WTC11 (cell line): Measurements from ENCODE around the gene CHRM2. TPM values are rescaled to one million over a fixed set of nuclear protein-coding genes. Genes with fewer than 3 reads are reported as not detected.

Source experiments
- ATAC-seq: fragments of 200-7000 bp; cut with Tn5 transposase; 2 replicates; pipeline ENCODE4 v1.10.0; 2021; ENCODE audit warnings: mild to moderate bottlenecking, moderate library complexity
- CTCF ChIA-PET: fragments of 300-600 bp; sonication (Branson Sonifier 250); formaldehyde crosslinking; loops from one replicate; lab custom pipeline; 2021; ENCODE audit warnings: antibody characterized with exemption; lab: Charles Lee
- POLR2A ChIA-PET: fragments of 350-600 bp; sonication (Branson Sonifier 250); formaldehyde crosslinking; loops from one replicate; lab custom pipeline; 2021; ENCODE audit warnings: antibody characterized with exemption; lab: Charles Lee
- DNase-seq: peaks from one replicate; pipeline ENCODE4 v3.0.0; 2021; ENCODE audit warnings: low spot score
- H3K27ac Mint-ChIP-seq: 2 replicates; pipeline ENCODE4 v1.8.0; 2021; ENCODE audit warnings: mixed read lengths
- H3K27me3 Mint-ChIP-seq: 2 replicates; pipeline ENCODE4 v1.8.0; 2021; ENCODE audit warnings: low read depth, mild to moderate bottlenecking, moderate library complexity, mixed read lengths
- H3K36me3 Mint-ChIP-seq: 2 replicates; pipeline ENCODE4 v1.8.0; 2021; ENCODE audit warnings: mixed read lengths
- H3K4me1 Mint-ChIP-seq: 2 replicates; pipeline ENCODE4 v1.8.0; 2022; ENCODE audit warnings: mixed read lengths
- H3K4me3 Mint-ChIP-seq: 2 replicates; pipeline ENCODE4 v1.8.0; 2021; ENCODE audit warnings: mild to moderate bottlenecking, moderate library complexity, mixed read lengths
- H3K9me3 Mint-ChIP-seq: 2 replicates; pipeline ENCODE4 v1.8.0; 2021; ENCODE audit warnings: mixed read lengths
- E2F1 ChIP-seq: sonication (generic); formaldehyde crosslinking; IDR thresholded peaks from 2 replicates; pipeline ENCODE4 v1.8.0; 2022; ENCODE audit warnings: mild to moderate bottlenecking, missing genetic modification reagents
- ELF4 ChIP-seq: sonication (generic); formaldehyde crosslinking; IDR thresholded peaks from 2 replicates; pipeline ENCODE4 v1.8.1; 2022; ENCODE audit warnings: low read depth, mild to moderate bottlenecking, moderate library complexity, missing genetic modification reagents
- GRHL2 ChIP-seq: fragments of 250-450 bp; sonication (Bioruptor Pico); IDR thresholded peaks from 2 replicates; pipeline ENCODE4 v1.8.0; 2022; ENCODE audit warnings: mild to moderate bottlenecking, moderate library complexity; ENCODE audit not compliant: insufficient replicate concordance, severe bottlenecking
- JUN ChIP-seq: sonication (generic); formaldehyde crosslinking; IDR thresholded peaks from 2 replicates; pipeline ENCODE4 v1.8.0; 2023; ENCODE audit warnings: mild to moderate bottlenecking, missing genetic modification reagents
- MLX ChIP-seq: sonication (generic); formaldehyde crosslinking; IDR thresholded peaks from 2 replicates; pipeline ENCODE4 v1.8.1; 2023; ENCODE audit warnings: mild to moderate bottlenecking, missing genetic modification reagents, moderate library complexity
- NR1H2 ChIP-seq: sonication (generic); formaldehyde crosslinking; IDR thresholded peaks from 2 replicates; pipeline ENCODE4 v1.9.0; 2021; ENCODE audit warnings: mild to moderate bottlenecking, moderate library complexity, missing genetic modification reagents
- PRRX2 ChIP-seq: fragments of 250-450 bp; sonication (Bioruptor Pico); IDR thresholded peaks from 2 replicates; pipeline ENCODE4 v1.8.0; 2021; ENCODE audit warnings: mild to moderate bottlenecking
- SP1 ChIP-seq: sonication (generic); formaldehyde crosslinking; conservative IDR thresholded peaks from 2 replicates; pipeline ENCODE4 v1.8.1; 2022; ENCODE audit warnings: missing genetic modification reagents
- ZNF138 ChIP-seq: sonication (generic); formaldehyde crosslinking; conservative IDR thresholded peaks from 2 replicates; pipeline ENCODE4 v1.8.1; 2022; ENCODE audit warnings: mild to moderate bottlenecking, moderate library complexity, missing genetic modification reagents
- ZNF396 ChIP-seq: fragments of 250-450 bp; sonication (Bioruptor Pico); IDR thresholded peaks from 2 replicates; pipeline ENCODE4 v1.8.0; 2021; ENCODE audit warnings: mild to moderate bottlenecking, moderate library complexity, borderline replicate concordance
- ZNF532 ChIP-seq: fragments of 250-450 bp; sonication (Bioruptor Pico); IDR thresholded peaks from 2 replicates; pipeline ENCODE4 v1.9.0; 2021; ENCODE audit warnings: mild to moderate bottlenecking, borderline replicate concordance
- total RNA-seq: library from RNA; stranded (reverse); gene quantifications from 3 replicates; pipeline ENCODE4 v1.2.3, GENCODE V29; 2021
- TF ChIP-seq, protein P1 (sequence below): fragments of 250-450 bp; sonication (Bioruptor Pico); IDR thresholded peaks from 2 replicates; pipeline ENCODE4 v1.9.0; 2021; ENCODE audit warnings: moderate library complexity, mild to moderate bottlenecking, inconsistent platforms, borderline replicate concordance
- TF ChIP-seq, protein P2 (sequence below): sonication (generic); formaldehyde crosslinking; conservative IDR thresholded peaks from 2 replicates; pipeline ENCODE4 v1.8.1; 2023; ENCODE audit warnings: mild to moderate bottlenecking, low read depth, missing genetic modification reagents, moderate library complexity
- TF ChIP-seq, protein P3 (sequence below): sonication (generic); formaldehyde crosslinking; IDR thresholded peaks from 2 replicates; pipeline ENCODE4 v1.8.0; 2023; ENCODE audit warnings: missing genetic modification reagents, mild to moderate bottlenecking, borderline replicate concordance
- TF ChIP-seq, protein P4 (sequence below): sonication (generic); formaldehyde crosslinking; IDR thresholded peaks from 2 replicates; pipeline ENCODE4 v1.8.0; 2022; ENCODE audit warnings: missing genetic modification reagents

Gene CHRM2
- total RNA-seq, 1 experiment from 2014 or later, result 0.15 TPM

GRCh38 chr7:136942401-136942800 lies 73.9 kb downstream of the CHRM2 start:
- H3K27ac Mint-ChIP-seq, result no peak overlapping the region
- H3K36me3 Mint-ChIP-seq, result no peaks in the 10 kb centered on the region
- no peak for DNase-seq
- no peak overlapping the region for H3K4me3 Mint-ChIP-seq
- H3K27me3 Mint-ChIP-seq, result no peaks in the 10 kb centered on the region
- ChIA-PET CTCF (interaction anchor here (1.1 kb wide), 1 partner anchor 68 kb away, joined by 3 read pairs; no protein-coding TSS in a partner anchor), POLR2A (no interaction called here)
- ATAC-seq, result no peak
- TF ChIP-seq, protein P1, sequence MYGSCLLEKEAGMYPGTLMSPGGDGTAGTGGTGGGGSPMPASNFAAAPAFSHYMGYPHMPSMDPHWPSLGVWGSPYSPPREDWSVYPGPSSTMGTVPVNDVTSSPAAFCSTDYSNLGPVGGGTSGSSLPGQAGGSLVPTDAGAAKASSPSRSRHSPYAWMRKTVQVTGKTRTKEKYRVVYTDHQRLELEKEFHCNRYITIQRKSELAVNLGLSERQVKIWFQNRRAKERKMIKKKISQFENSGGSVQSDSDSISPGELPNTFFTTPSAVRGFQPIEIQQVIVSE (CRISPR knock-in tag), result no peak
- TF ChIP-seq MLX (CRISPR knock-in tag), result no peak
- TF ChIP-seq E2F1, result no peak
- TF ChIP-seq, protein P2, sequence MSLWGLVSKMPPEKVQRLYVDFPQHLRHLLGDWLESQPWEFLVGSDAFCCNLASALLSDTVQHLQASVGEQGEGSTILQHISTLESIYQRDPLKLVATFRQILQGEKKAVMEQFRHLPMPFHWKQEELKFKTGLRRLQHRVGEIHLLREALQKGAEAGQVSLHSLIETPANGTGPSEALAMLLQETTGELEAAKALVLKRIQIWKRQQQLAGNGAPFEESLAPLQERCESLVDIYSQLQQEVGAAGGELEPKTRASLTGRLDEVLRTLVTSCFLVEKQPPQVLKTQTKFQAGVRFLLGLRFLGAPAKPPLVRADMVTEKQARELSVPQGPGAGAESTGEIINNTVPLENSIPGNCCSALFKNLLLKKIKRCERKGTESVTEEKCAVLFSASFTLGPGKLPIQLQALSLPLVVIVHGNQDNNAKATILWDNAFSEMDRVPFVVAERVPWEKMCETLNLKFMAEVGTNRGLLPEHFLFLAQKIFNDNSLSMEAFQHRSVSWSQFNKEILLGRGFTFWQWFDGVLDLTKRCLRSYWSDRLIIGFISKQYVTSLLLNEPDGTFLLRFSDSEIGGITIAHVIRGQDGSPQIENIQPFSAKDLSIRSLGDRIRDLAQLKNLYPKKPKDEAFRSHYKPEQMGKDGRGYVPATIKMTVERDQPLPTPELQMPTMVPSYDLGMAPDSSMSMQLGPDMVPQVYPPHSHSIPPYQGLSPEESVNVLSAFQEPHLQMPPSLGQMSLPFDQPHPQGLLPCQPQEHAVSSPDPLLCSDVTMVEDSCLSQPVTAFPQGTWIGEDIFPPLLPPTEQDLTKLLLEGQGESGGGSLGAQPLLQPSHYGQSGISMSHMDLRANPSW (CRISPR knock-in tag), result no peak
- no peak for TF ChIP-seq NR1H2 (CRISPR knock-in tag)
- no peak for TF ChIP-seq JUN
- TF ChIP-seq, protein P3, sequence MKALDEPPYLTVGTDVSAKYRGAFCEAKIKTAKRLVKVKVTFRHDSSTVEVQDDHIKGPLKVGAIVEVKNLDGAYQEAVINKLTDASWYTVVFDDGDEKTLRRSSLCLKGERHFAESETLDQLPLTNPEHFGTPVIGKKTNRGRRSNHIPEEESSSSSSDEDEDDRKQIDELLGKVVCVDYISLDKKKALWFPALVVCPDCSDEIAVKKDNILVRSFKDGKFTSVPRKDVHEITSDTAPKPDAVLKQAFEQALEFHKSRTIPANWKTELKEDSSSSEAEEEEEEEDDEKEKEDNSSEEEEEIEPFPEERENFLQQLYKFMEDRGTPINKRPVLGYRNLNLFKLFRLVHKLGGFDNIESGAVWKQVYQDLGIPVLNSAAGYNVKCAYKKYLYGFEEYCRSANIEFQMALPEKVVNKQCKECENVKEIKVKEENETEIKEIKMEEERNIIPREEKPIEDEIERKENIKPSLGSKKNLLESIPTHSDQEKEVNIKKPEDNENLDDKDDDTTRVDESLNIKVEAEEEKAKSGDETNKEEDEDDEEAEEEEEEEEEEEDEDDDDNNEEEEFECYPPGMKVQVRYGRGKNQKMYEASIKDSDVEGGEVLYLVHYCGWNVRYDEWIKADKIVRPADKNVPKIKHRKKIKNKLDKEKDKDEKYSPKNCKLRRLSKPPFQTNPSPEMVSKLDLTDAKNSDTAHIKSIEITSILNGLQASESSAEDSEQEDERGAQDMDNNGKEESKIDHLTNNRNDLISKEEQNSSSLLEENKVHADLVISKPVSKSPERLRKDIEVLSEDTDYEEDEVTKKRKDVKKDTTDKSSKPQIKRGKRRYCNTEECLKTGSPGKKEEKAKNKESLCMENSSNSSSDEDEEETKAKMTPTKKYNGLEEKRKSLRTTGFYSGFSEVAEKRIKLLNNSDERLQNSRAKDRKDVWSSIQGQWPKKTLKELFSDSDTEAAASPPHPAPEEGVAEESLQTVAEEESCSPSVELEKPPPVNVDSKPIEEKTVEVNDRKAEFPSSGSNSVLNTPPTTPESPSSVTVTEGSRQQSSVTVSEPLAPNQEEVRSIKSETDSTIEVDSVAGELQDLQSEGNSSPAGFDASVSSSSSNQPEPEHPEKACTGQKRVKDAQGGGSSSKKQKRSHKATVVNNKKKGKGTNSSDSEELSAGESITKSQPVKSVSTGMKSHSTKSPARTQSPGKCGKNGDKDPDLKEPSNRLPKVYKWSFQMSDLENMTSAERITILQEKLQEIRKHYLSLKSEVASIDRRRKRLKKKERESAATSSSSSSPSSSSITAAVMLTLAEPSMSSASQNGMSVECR (CRISPR knock-in tag), result no peak
- no peak for TF ChIP-seq ELF4 (CRISPR knock-in tag)
- no peak for TF ChIP-seq GRHL2 (CRISPR knock-in tag)
- no peak for TF ChIP-seq ZNF138
- TF ChIP-seq PRRX2 (CRISPR knock-in tag), result no peak
- no peak for TF ChIP-seq ZNF532 (CRISPR knock-in tag)
- no peak for TF ChIP-seq SP1 (CRISPR knock-in tag)
- TF ChIP-seq, protein P4, sequence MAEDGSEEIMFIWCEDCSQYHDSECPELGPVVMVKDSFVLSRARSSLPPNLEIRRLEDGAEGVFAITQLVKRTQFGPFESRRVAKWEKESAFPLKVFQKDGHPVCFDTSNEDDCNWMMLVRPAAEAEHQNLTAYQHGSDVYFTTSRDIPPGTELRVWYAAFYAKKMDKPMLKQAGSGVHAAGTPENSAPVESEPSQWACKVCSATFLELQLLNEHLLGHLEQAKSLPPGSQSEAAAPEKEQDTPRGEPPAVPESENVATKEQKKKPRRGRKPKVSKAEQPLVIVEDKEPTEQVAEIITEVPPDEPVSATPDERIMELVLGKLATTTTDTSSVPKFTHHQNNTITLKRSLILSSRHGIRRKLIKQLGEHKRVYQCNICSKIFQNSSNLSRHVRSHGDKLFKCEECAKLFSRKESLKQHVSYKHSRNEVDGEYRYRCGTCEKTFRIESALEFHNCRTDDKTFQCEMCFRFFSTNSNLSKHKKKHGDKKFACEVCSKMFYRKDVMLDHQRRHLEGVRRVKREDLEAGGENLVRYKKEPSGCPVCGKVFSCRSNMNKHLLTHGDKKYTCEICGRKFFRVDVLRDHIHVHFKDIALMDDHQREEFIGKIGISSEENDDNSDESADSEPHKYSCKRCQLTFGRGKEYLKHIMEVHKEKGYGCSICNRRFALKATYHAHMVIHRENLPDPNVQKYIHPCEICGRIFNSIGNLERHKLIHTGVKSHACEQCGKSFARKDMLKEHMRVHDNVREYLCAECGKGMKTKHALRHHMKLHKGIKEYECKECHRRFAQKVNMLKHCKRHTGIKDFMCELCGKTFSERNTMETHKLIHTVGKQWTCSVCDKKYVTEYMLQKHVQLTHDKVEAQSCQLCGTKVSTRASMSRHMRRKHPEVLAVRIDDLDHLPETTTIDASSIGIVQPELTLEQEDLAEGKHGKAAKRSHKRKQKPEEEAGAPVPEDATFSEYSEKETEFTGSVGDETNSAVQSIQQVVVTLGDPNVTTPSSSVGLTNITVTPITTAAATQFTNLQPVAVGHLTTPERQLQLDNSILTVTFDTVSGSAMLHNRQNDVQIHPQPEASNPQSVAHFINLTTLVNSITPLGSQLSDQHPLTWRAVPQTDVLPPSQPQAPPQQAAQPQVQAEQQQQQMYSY, result no peak
- no peak for TF ChIP-seq ZNF396 (CRISPR knock-in tag)
- no peaks in the 10 kb centered on the region for H3K9me3 Mint-ChIP-seq
- H3K4me1 Mint-ChIP-seq, result peaks cover 9% of the 10 kb centered on the region
